Ovary (tissue), 9 donors: ENCODE data around the gene PURB. TPM values are rescaled to one million over a fixed set of nuclear protein-coding genes. Genes with fewer than 3 reads are reported as not detected.
"Not testable (repeated sequence)": the region's sequence is repeated elsewhere in the genome, so short reads cannot be mapped to it uniquely, and the experiment has no call there.

Experiments
- DNase-seq, 5 donors: peaks; one replicate each; pipeline ENCODE4 v3.0.0-alpha.2; 2019 to 2020
- H3K27ac ChIP-seq, 2 donors: fragments of 200-600 bp; one replicate each; pipeline versions ENCODE4 v1.5.1 to v1.8.0; 2019 to 2022
- H3K27me3 ChIP-seq: fragments of 200-600 bp; one replicate; pipeline ENCODE4 v1.8.0; 2022
- H3K36me3 ChIP-seq: fragments of 200-600 bp; sonication (generic); one replicate; pipeline ENCODE4 v1.5.1; 2019
- H3K4me1 ChIP-seq: one replicate; pipeline ENCODE4 v1.8.1; 2013; ENCODE audit warnings: mild to moderate bottlenecking, moderate library complexity; ENCODE audit not compliant: insufficient read depth
- H3K4me3 ChIP-seq: fragments of 200-600 bp; sonication (generic); one replicate; pipeline ENCODE4 v1.5.1; 2017
- H3K9me3 ChIP-seq, 2 donors: fragments of 200-600 bp in 1 of 2; sonication (generic) in 1 of 2; one replicate each; pipeline versions ENCODE4 v1.5.1 to v1.8.1; 2013 to 2019; ENCODE audit warnings: mild to moderate bottlenecking in 1 of 2, moderate library complexity in 1 of 2
- EP300 ChIP-seq: sonication (generic); formaldehyde crosslinking; IDR thresholded peaks from one replicate; pipeline ENCODE4 v1.6.1; 2017; ENCODE audit warnings: antibody characterized with exemption
- POLR2A ChIP-seq: fragments of 450-650 bp; IDR thresholded peaks from one replicate; pipeline ENCODE4 v1.6.1; 2017; ENCODE audit warnings: antibody characterized with exemption, mild to moderate bottlenecking, moderate library complexity
- WGBS, 3 donors: extraction: QIAGEN DNeasy Blood & Tissue Kit in 1 of 3; methylation state at CpG; one replicate each; pipeline versions ENCODE4 v1.1.5 to v1.1.7; 2013 to 2017; 5-methylcytosine and 5-hydroxymethylcytosine counted together
- intact Hi-C, 4 donors: fragments of 100-400 bp; cut with DNase I; formaldehyde crosslinking; loops; one replicate each; pipeline versions ENCODE4 v1.11.0 to v1.15.1; 2022 to 2023
- polyA plus RNA-seq, 2 donors: library from polyadenylated mRNA; stranded (reverse); fragments of 200-250 nt in 1 of 2; fragments of 350-450 nt in 1 of 2; fragmentation: Illumina TruSeq in 1 of 2; extraction: RNeasy Lipid Tissue Mini Kit (QIAGEN cat#74804) in 1 of 2; gene quantifications; one replicate each; pipeline ENCODE4 v1.2.3, GENCODE V29; 2013 to 2014
- total RNA-seq, 7 donors: library from RNA; depleted of rRNA in 2 of 7; stranded (reverse); fragments of >200 nt in 2 of 7; fragmentation: NEBNext Ultra II Directional in 3 of 7; extraction: Animal tissue kit (Norgen Biotek cat#: 25700) in 3 of 7; gene quantifications; one replicate each; pipeline versions ENCODE4 v1.1.0 to v1.2.4, GENCODE V29; 2016 to 2023
- TF ChIP-seq, protein P1 (sequence below), 3 donors: fragments of 450-650 bp in 2 of 3; fragments of 200-600 bp in 1 of 3; IDR thresholded peaks; one replicate each; pipeline versions ENCODE4 v1.5.1 to v1.8.0; 2016 to 2022; ENCODE audit warnings: antibody characterized with exemption in 3 of 3, mild to moderate bottlenecking in 1 of 3
- donor health status: DM: no; HTN: no; CAD: no; lungs with moderate emphysema.
- donor health status: DM: no; HTN: no; CAD: no.
- donor health status: Bipolar disorder and iron deficiency.
- donor health status: DM: yes; HTN: yes; CAD: no.
- donor health status: DM: no; HTN: no; CAD: no.
- donor health status: DM: yes; HTN: yes; CAD: no.

Gene PURB
- total and polyA plus RNA-seq, 9 donors, result 9.6 to 27.3 (median 23.8) TPM

DNA sequence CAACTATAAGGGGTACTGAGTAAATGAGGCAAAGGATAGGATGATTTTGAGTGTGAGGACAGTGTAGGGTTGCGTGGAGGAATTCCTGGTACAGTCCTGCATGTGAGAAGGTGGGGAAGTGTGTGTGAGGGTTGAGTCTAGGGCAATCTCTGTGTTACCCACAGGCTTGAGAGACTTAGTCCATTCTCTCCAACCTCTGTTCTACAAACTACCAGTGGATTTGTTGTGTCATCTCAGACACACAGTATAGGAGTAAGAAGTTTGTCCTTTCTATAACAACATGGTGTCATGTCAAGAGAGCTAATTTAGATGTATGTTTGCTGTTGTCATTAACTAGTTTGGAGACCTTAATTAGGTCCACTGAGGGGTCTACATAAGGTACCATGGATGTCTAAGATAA is 12.5 kb downstream of the PURB start:
- Histone ChIP-seq H3K36me3 (no peaks in the 10 kb centered on the region), H3K4me1 (no peaks in the 10 kb centered on the region), H3K4me3 (no peak overlapping the region), H3K27me3 (no peaks in the 10 kb centered on the region), H3K9me3 (no peaks in the 10 kb centered on the region), H3K27ac (no peak overlapping the region)
- no peak for DNase-seq
- WGBS, 3 donors, result 90 to 100% (median 93%) methylated on average over 1 of the region's 1 CpG
- intact Hi-C loops, result no loop called here
- TF ChIP-seq, protein P1, sequence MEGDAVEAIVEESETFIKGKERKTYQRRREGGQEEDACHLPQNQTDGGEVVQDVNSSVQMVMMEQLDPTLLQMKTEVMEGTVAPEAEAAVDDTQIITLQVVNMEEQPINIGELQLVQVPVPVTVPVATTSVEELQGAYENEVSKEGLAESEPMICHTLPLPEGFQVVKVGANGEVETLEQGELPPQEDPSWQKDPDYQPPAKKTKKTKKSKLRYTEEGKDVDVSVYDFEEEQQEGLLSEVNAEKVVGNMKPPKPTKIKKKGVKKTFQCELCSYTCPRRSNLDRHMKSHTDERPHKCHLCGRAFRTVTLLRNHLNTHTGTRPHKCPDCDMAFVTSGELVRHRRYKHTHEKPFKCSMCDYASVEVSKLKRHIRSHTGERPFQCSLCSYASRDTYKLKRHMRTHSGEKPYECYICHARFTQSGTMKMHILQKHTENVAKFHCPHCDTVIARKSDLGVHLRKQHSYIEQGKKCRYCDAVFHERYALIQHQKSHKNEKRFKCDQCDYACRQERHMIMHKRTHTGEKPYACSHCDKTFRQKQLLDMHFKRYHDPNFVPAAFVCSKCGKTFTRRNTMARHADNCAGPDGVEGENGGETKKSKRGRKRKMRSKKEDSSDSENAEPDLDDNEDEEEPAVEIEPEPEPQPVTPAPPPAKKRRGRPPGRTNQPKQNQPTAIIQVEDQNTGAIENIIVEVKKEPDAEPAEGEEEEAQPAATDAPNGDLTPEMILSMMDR (IDR thresholded peaks at IDR 0.05), result no peak

DNA sequence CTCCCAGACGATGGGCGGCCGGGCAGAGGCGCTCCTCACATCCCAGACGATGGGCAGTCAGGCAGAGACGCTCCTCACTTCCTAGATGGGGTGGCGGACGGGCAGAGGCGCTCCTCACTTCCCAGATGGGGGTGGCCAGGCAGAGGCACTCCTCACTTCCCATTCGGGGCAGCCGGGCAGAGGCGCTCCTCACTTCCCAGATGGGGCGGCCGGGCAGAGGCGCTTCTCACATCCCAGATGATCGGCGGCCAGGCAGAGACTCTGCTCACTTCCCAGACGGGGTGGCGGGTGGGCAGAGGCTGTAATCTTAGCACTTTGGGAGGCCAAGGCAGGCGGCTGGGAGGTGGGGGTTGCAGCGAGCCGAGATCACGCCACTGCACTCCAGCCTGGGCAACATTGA is 13.4 kb downstream of the PURB start:
- H3K27me3 ChIP-seq, H3K4me3 ChIP-seq, H3K36me3 ChIP-seq, H3K4me1 ChIP-seq, H3K27ac ChIP-seq, DNase-seq, intact Hi-C loops, H3K9me3 ChIP-seq: not testable (repeated sequence)
- WGBS, 3 donors, result 90 to 98% (median 96%) methylated on average over 15 to 23 of the region's 23 CpGs

DNA sequence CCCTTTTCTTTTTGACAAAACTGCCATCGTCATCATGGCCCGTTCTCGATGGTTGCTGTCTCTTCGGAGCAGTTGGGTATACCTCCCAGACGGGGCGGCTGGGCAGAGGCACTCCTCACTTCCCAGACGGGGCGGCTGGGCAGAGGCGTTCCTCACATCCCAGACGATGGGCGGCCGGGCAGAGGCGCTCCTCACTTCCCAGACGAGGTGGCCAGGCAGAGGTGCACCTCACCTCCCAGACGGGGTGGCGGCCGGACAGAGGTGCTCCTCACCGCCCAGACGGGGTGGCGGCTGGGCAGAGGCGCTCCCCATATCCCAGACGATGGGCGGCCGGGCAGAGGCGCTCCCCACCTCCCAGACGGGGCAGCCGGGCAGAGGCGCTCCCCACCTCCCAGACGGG is 14.6 kb downstream of the PURB start:
- DNase-seq, H3K9me3 ChIP-seq, H3K27me3 ChIP-seq, H3K27ac ChIP-seq, H3K4me1 ChIP-seq, H3K4me3 ChIP-seq, intact Hi-C loops, H3K36me3 ChIP-seq: not testable (repeated sequence)
- 91 to 95% (median 94%) methylated on average over 19 to 25 of the region's 29 CpGs for WGBS, 3 donors

DNA sequence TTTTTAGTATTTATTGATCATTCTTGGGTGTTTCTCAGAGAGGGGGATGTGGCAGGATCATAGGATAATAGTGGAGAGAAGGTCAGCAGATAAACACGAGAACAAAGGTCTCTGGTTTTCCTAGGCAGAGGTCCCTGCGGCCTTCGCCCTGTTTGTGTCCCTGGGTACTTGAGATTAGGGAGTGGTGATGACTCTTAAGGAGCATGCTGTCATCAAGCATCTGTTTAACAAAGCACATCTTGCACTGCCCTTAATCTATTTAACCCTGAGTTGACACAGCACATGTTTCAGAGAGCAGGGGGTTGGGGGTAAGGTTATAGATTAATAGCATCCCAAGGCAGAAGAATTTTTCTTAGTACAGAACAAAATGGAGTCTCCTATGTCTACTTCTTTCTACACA is 15.0 kb downstream of the PURB start:
- H3K27ac ChIP-seq, DNase-seq, H3K9me3 ChIP-seq, H3K27me3 ChIP-seq, H3K4me3 ChIP-seq, intact Hi-C loops, H3K36me3 ChIP-seq, H3K4me1 ChIP-seq: not testable (repeated sequence)
- 87 to 94% (median 88%) methylated on average over 3 of the region's 3 CpGs for WGBS, 3 donors

DNA sequence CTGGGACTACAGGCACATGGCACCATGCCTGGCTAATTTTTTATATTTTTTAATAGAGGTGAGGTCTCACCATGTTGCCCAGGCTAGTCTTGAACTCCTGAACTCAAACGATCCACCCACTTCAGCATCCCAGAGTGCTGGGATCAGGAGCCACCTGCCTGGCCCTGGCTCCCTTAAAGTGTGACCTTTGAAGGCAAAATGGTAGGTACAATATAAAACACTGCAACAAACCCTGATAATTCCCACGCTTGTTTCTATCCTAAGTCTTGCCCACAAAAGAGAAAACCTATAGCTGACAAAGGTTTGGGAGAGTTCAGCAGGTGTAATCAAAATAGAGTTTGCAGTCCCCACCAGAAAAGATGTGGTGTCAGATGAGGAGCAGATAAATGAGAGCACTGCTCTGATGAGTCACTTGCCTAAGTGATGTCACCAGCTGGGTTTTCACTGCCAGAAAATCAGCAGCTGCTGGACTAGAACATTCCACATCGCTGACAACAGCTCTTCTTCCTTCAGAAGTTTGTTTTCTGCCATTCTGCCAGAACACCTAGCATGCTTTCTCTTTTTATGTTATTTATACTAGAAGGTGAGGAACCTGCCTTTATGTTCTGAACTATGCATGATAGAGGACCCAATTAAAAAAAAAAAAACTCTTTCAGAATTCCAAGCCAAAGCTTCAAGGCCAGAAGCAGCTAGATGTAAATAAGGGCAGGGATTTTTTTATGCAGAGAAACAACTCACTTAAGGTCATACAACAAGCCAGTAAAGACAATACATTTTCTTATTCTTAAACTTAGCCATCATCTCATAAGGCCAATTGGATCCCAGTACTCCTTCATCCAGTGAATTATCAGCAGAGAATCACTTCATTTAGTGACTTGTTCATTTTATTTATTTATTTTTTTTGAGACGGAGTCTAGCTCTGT is 18.0 kb downstream of the PURB start:
- intact Hi-C loops, result no loop called here
- Histone ChIP-seq H3K36me3 (no peaks in the 10 kb centered on the region), H3K9me3 (no peaks in the 10 kb centered on the region), H3K27me3 (no peaks in the 10 kb centered on the region), H3K4me3 (no peak overlapping the region), H3K27ac (no peak overlapping the region), H3K4me1 (no peaks in the 10 kb centered on the region)
- DNase-seq, result no peak
- 44 to 66% (median 44%) methylated on average over 4 of the region's 4 CpGs for WGBS, 3 donors
- TF ChIP-seq POLR2A (no peak), EP300 (no peak)
- TF ChIP-seq, protein P1 (IDR thresholded peaks at IDR 0.05), result no peak

DNA sequence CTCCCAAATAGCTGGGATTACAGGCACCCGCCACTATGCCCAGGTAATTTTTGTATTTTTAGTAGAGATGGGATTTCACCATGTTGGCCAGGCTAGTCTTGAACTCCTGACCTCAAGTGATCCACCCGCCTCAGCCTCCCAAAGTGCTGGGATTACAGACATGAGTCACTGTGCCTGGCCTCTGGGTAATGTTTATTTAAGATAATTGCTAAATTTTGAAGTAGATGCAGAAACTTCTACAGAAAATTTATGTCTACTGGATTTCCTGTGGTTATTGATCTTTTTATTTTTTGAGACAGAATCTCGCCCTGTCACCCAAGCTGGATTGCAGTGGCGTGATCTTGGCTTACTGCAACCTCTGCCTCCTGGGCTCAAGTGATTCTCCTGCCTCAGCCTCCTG is 23.4 kb downstream of the PURB start:
- H3K27ac ChIP-seq, H3K27me3 ChIP-seq, H3K9me3 ChIP-seq, intact Hi-C loops, H3K4me1 ChIP-seq, H3K4me3 ChIP-seq, H3K36me3 ChIP-seq, DNase-seq: not testable (repeated sequence)
- WGBS, 3 donors, result 59 to 66% (median 62%) methylated on average over 4 of the region's 4 CpGs
